ENCODE results near the gene CLIC5. TPM values are rescaled to one million over a fixed set of nuclear protein-coding genes. Genes with fewer than 3 reads are reported as not detected.
A peak's percentile ranks its signal among the peaks of the same experiment; 100 is the strongest.

The CLIC5 gene
- polyA plus RNA-seq, 1 experiment: not detected

DNA sequence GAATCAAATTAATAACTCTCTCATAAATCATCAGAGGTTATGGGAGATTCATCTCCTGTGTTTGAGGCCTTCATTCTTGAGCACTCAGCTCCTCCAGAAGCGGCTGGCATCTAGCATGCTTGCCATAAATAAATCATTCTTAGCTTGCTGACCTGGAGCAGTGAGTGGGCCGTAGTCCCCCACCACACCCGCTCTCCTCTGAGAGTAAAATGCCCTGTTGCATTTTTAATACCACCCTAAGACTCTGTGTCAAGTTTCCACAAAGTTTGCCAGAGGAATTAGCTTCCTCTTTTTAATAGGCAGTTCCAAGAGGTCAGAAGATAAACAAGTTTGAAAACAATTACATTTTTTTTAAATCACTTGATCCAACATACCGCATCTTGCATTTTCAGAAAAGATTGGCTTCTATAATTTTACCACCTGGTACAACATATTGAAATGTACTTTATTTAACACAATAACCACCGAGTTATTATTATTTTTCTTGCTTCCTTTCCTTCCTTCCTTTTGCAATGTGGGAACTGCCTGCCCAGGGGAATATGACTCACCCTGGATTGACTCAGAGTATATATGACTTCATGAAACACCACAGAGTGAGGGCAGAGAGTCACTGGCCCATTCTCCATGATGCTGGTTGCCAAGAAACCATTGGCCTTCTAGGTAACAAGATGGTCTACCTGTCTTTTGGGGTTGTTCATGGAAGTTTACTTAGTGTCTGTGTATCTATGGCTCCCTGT lies 29.4 kb upstream of the CLIC5 start:
- Histone ChIP-seq H3K27ac (ENCODE audit: low read depth, low read length) (no peak overlapping the region), H3K27me3 (ENCODE audit: control insufficient read depth, insufficient read depth, low read length) (no peaks in the 10 kb centered on the region), H3K4me3 (ENCODE audit: low read depth, low read length) (no peak overlapping the region), H3K9me3 (ENCODE audit: control insufficient read depth, insufficient read depth, low read length) (no peaks in the 10 kb centered on the region)
- TF ChIP-seq CTCF (IDR thresholded peaks at IDR 0.05; ENCODE audit: low read depth, low read length): no peak
- DNase-seq (ENCODE audit: low read depth, low spot score): no peak
- ChIA-PET CTCF (no interaction called here), POLR2A (no interaction called here)

DNA sequence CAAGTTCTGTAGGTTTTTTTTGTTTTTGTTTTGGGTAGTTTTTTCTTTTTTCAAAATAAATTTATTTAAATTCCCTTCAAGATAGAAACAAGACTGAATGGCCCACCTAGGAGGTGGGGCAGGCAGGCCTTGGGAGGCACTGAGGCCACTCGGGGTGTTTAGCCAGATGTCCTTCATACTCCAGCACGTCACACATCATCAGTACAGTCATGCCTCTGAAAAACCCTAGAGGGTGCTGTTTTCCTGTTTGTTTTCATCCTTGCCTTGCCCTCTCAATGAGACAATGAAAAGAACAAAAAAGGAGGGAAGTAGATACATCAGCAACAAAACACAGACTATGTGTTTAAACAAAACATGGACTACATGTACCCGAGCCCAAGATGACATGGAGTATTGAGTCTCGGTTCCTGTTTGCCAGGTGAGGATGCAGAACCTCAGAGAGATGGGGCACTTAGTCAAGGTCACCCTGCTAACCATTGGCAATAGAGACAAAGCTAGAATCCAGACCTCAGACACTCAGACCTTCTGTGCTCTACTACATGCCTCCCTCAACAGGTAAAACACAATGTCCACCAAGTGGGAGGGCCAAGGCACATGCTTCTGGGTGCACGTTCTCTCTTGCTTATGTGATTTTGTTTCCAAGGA lies 26.8 kb upstream of the CLIC5 start:
- Histone ChIP-seq H3K4me3 (ENCODE audit: low read depth, low read length) (no peak overlapping the region), H3K27ac (ENCODE audit: low read depth, low read length) (no peak overlapping the region), H3K27me3 (ENCODE audit: control insufficient read depth, insufficient read depth, low read length) (no peaks in the 10 kb centered on the region), H3K9me3 (ENCODE audit: control insufficient read depth, insufficient read depth, low read length) (no peaks in the 10 kb centered on the region)
- DNase-seq (ENCODE audit: low read depth, low spot score): no peak
- POLR2A ChIA-PET: no interaction called here
- TF ChIP-seq CTCF (IDR thresholded peaks at IDR 0.05; ENCODE audit: low read depth, low read length): peak; percentile 32
- CTCF ChIA-PET: no interaction called here

DNA sequence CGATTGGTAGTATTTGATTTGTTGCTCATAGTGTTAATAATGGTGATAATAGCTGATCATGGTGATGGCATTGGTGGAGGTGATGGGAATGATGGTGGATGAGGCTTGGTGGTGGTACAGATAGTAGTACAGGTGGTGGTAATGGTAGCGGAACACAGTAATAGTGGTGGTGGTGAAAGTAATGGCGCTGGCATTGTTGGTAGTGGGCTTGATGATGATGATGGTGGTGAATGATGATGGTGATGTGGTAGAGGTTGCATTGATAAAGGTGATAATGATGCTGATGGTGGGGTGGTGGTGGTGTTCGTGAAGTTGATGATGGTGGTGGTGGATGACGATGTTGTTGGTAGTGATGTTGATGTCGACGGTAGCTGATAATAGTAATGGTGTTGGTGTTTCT lies 24.6 kb upstream of the CLIC5 start:
- Histone ChIP-seq H3K4me3 (ENCODE audit: low read depth, low read length) (no peak overlapping the region), H3K9me3 (ENCODE audit: control insufficient read depth, insufficient read depth, low read length) (no peaks in the 10 kb centered on the region), H3K27ac (ENCODE audit: low read depth, low read length) (no peak overlapping the region), H3K27me3 (ENCODE audit: control insufficient read depth, insufficient read depth, low read length) (no peaks in the 10 kb centered on the region)
- ChIA-PET POLR2A (interaction anchor here (1.0 kb wide), 1 partner anchor 21 kb away, joined by 3 read pairs; no protein-coding TSS in a partner anchor), CTCF (no interaction called here)
- TF ChIP-seq CTCF (IDR thresholded peaks at IDR 0.05; ENCODE audit: low read depth, low read length): no peak
- no peak for DNase-seq (ENCODE audit: low read depth, low spot score)

DNA sequence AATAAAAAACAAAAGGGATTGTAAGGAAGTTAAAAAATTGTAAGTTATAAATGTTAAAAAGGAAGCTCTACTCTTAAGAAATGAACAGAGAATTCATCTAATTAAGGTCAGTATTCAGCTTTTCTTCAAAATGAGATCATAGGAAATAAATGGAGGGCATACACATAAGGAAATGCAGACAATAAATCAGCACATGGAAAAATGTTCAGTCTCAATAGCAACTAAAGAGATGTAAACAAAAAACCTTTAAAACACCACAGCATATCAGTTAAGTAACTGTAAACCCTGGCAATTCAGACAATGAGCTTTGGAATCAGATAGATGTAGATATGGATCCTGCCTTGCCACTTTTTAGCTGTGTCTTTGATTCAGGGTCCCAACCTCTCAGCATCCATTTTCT lies 24.0 kb upstream of the CLIC5 start:
- no peak overlapping the region for H3K4me3 ChIP-seq (ENCODE audit: low read depth, low read length)
- TF ChIP-seq CTCF (IDR thresholded peaks at IDR 0.05; ENCODE audit: low read depth, low read length): no peak
- CTCF ChIA-PET: interaction anchor here (0.6 kb wide), 1 partner anchor 51 kb away, joined by 6 read pairs; no protein-coding TSS in a partner anchor
- POLR2A ChIA-PET: no interaction called here
- no peaks in the 10 kb centered on the region for H3K27me3 ChIP-seq (ENCODE audit: control insufficient read depth, insufficient read depth, low read length)
- H3K27ac ChIP-seq (ENCODE audit: low read depth, low read length): no peak overlapping the region
- no peak for DNase-seq (ENCODE audit: low read depth, low spot score)
- no peaks in the 10 kb centered on the region for H3K9me3 ChIP-seq (ENCODE audit: control insufficient read depth, insufficient read depth, low read length)

DNA sequence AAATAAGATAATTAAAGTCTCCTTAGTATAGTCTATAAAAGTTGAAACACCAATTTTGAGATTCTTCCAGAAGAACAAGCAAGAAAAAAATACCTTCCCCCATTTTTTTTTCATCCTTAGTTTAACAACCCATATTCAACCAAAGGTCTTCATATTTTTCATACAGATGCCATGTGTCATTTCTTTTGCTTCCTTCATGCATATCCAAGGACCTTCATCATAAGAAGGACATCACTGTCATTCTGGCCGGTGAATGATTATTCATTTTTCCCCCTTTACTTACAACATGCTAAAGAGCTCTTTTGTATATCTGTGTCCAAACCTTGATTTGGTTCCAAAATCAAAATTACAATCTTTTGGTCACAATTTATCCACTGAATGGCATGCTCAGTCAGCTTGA lies 21.3 kb upstream of the CLIC5 start:
- CTCF ChIA-PET: no interaction called here

More for the DNA sequence above, 21.3 kb upstream of the CLIC5 start:
- Histone ChIP-seq H3K4me3 (ENCODE audit: low read depth, low read length) (no peak overlapping the region), H3K27me3 (ENCODE audit: control insufficient read depth, insufficient read depth, low read length) (no peaks in the 10 kb centered on the region), H3K27ac (ENCODE audit: low read depth, low read length) (no peak overlapping the region), H3K9me3 (ENCODE audit: control insufficient read depth, insufficient read depth, low read length) (no peaks in the 10 kb centered on the region)
- no peak for TF ChIP-seq CTCF (IDR thresholded peaks at IDR 0.05; ENCODE audit: low read depth, low read length)
- DNase-seq (ENCODE audit: low read depth, low spot score): no peak
- POLR2A ChIA-PET: no interaction called here

Measured in AG04450 (cell line).